ENCODE measurements around the gene PDE6B.

- TF ChIP-seq POLR2A (IDR thresholded peaks at IDR 0.05; ENCODE audit: low read length) (no peak), GATA1 (IDR thresholded peaks at IDR 0.05; ENCODE audit: low read depth, low read length) (no peak)
Measured at GRCh38 chr4:659851-660250, 34.5 kb downstream of the PDE6B start.

Measured in erythroblast (primary cell).